ENCODE results near the gene C1QL4. TPM values are rescaled to one million over a fixed set of nuclear protein-coding genes. Genes with fewer than 3 reads are reported as not detected.
A peak's percentile ranks its signal among the peaks of the same experiment; 100 is the strongest.
"Not testable (repeated sequence)": the region's sequence is repeated elsewhere in the genome, so short reads cannot be mapped to it uniquely, and the experiment has no call there.

Gene C1QL4
- polyA plus RNA-seq, 1 donor from 2014 or later, result not detected

DNA sequence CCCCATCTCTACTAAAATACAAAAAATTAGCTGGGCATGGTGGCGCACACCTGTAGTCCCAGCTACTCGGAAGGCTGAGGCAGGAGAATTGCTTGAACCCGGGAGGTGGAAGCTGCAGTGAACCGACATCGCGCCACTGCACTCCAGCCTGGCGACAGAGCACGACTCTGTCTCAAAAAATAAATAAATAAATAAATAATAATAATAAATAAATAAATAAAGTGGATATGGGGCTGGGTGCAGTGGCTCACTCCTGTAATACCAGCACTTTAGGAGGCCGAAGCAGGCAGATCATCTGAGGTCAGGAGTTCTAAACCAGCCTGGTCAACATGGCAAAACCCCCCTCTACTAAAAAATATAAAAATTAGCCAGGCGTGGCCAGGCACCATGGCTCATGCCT lies 19.9 kb downstream of the C1QL4 start:
- not testable (repeated sequence) for H3K9me3 Mint-ChIP-seq, H3K27ac Mint-ChIP-seq, H3K4me3 Mint-ChIP-seq, H3K36me3 Mint-ChIP-seq, H3K4me1 Mint-ChIP-seq, H3K27me3 Mint-ChIP-seq

- H3K27me3 Mint-ChIP-seq, result peaks cover 4% of the 10 kb centered on the region
- no peak overlapping the region for H3K4me3 Mint-ChIP-seq
- H3K36me3 Mint-ChIP-seq, result no peaks in the 10 kb centered on the region
- H3K4me1 Mint-ChIP-seq, result no peaks in the 10 kb centered on the region
- H3K9me3 Mint-ChIP-seq, result no peaks in the 10 kb centered on the region
- no peak overlapping the region for H3K27ac Mint-ChIP-seq
Measured at GRCh38 chr12:49314811-49315210, 22.2 kb downstream of the C1QL4 start.

DNA sequence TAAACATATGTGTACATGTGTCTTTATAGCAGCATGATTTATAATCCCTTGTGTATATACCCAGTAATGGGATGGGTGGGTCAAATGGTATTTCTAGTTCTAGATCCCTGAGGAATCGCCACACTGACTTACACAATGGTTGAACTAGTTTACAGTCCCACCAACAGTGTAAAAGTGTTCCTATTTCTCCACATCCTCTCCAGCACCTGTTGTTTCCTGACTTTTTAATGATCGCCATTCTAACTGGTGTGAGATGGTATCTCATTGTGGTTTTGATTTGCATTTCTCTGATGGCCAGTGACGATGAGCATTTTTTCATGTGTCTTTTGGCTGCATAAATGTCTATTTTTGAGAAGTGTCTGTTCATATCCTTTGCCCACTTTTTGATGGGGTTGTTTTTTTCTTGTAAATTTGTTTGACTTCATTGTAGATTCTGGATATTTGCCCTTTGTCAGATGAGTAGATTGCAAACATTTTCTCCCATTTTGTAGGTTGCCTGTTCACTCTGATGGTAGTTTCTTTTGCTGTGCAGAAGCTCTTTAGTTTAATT lies 26.5 kb downstream of the C1QL4 start:
- not testable (repeated sequence) for H3K9me3 Mint-ChIP-seq, H3K4me3 Mint-ChIP-seq, H3K36me3 Mint-ChIP-seq, H3K27ac Mint-ChIP-seq, H3K4me1 Mint-ChIP-seq
- peaks cover 19% of the 10 kb centered on the region for H3K27me3 Mint-ChIP-seq

DNA sequence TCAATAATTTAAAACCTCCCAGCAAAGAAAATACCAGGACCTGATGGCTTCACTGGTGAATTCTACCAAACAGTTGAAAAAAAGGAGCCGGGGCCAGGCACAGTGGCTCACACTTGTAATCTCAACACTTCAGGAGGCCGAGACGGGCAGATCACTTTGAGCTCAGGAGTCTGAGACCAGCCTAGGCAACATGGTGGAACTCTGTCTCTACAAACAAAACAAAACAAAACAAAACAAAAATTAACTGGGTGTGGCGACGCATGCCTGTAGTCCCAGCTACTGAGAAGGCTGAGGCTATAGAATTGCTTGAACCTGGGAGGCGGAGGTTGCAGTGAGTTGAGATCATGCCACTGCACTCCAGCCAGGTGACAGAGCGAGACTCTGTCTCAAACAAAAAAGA lies 27.6 kb downstream of the C1QL4 start:
- peaks cover 21% of the 10 kb centered on the region for H3K27me3 Mint-ChIP-seq
- H3K36me3 Mint-ChIP-seq, result peaks cover 2% of the 10 kb centered on the region
- no peaks in the 10 kb centered on the region for H3K4me1 Mint-ChIP-seq
- H3K27ac Mint-ChIP-seq, result no peak overlapping the region
- no peak overlapping the region for H3K4me3 Mint-ChIP-seq
- H3K9me3 Mint-ChIP-seq, result no peaks in the 10 kb centered on the region

DNA sequence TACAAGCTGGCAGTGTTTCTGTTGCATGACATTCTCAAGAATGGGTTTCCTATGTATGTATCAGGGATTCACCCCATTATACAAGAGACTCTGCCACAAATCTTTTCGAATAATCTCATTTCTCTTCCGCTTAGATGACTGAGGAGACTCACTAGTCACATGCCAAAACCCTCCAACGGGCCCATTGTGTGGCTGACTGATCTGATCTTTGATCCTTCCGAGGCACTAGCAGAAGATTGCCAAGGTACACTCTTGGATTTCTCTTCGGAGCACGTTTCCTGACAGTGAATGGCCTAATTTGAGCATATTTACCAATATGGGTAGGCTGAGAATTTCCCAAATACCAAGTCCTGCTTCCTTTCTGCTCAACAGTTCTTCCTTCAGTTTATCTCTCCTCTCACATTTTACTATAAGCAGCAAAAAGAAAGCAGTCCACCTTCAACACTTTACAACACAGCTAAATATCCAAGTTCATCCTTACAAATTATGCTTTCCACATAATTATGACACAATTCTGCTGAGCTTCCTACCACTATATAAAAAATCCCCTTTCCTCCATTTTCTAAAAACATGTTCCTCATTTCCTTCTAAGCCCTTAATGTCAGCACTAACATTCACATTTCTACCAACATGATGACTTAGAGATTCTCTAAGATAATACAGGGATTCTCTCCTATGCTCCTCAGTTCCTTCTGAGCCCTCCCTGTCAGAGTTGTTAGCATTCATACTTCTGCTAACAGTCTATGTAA lies 31.1 kb downstream of the C1QL4 start:
- no peak overlapping the region for H3K4me3 Mint-ChIP-seq
- H3K27ac Mint-ChIP-seq, result no peak overlapping the region
- peaks cover 2% of the 10 kb centered on the region for H3K36me3 Mint-ChIP-seq
- H3K9me3 Mint-ChIP-seq, result no peaks in the 10 kb centered on the region
- peaks cover 0 to 5% (median 0%) of the 10 kb centered on the region in 3 donors for H3K4me1 Mint-ChIP-seq
- peaks cover 21% of the 10 kb centered on the region for H3K27me3 Mint-ChIP-seq

DNA sequence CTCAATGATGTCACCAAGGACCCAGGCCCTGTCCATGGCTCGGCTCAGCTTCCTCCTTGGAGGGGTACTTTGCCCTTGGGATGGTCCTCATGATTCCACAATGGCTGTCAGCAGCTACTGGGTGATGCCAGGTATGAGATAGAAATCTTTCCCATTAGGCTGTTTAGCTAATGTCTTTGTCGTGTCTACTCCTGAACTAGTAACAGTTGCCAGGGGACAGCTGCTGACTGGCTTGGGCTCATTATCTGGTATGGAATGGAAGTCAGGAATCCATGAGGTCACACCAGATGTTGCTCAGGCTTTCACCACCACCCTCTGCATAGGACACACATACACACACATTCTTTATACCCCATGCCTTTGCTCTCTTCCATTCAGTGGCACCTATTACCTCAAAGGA lies 32.8 kb downstream of the C1QL4 start:
- Mint-ChIP-seq H3K27me3 (peaks cover 21% of the 10 kb centered on the region), H3K4me3 (no peak overlapping the region), H3K27ac (no peak overlapping the region), H3K9me3 (no peaks in the 10 kb centered on the region), H3K4me1 (peaks cover 0 to 5% (median 0%) of the 10 kb centered on the region in 3 donors), H3K36me3 (peaks cover 2% of the 10 kb centered on the region)

GRCh38 chr12:49301760-49302159 lies 35.2 kb downstream of the C1QL4 start:
- H3K27ac Mint-ChIP-seq, result no peak overlapping the region

GRCh38 chr12:49298160-49298559 lies 38.8 kb downstream of the C1QL4 start:
- Mint-ChIP-seq H3K4me1 (peaks cover 7 to 11% (median 11%) of the 10 kb centered on the region in 3 donors), H3K27ac (peak overlapping the region in 1 of 3 donors; percentile 39), H3K36me3 (no peaks in the 10 kb centered on the region), H3K9me3 (no peaks in the 10 kb centered on the region), H3K4me3 (peak overlapping the region in 3 of 4 donors; percentile 28 to 87 (median 50)), H3K27me3 (peaks cover 42% of the 10 kb centered on the region)

More at GRCh38 chr12:49301760-49302159, 35.2 kb downstream of the C1QL4 start:
- H3K4me3 Mint-ChIP-seq, result no peak overlapping the region
- H3K9me3 Mint-ChIP-seq, result no peaks in the 10 kb centered on the region
- peaks cover 1 to 9% (median 4%) of the 10 kb centered on the region in 3 donors for H3K4me1 Mint-ChIP-seq
- peaks cover 2% of the 10 kb centered on the region for H3K36me3 Mint-ChIP-seq
- H3K27me3 Mint-ChIP-seq, result peaks cover 33% of the 10 kb centered on the region

- Mint-ChIP-seq H3K27me3 (peaks cover 42% of the 10 kb centered on the region), H3K9me3 (no peaks in the 10 kb centered on the region), H3K36me3 (no peaks in the 10 kb centered on the region), H3K4me1 (peaks cover 7 to 11% (median 11%) of the 10 kb centered on the region in 3 donors), H3K27ac (no peak overlapping the region), H3K4me3 (peak overlapping the region in 3 of 4 donors; percentile 28 to 87 (median 68))
Measured at GRCh38 chr12:49297695-49298060, 39.3 kb downstream of the C1QL4 start.

DNA sequence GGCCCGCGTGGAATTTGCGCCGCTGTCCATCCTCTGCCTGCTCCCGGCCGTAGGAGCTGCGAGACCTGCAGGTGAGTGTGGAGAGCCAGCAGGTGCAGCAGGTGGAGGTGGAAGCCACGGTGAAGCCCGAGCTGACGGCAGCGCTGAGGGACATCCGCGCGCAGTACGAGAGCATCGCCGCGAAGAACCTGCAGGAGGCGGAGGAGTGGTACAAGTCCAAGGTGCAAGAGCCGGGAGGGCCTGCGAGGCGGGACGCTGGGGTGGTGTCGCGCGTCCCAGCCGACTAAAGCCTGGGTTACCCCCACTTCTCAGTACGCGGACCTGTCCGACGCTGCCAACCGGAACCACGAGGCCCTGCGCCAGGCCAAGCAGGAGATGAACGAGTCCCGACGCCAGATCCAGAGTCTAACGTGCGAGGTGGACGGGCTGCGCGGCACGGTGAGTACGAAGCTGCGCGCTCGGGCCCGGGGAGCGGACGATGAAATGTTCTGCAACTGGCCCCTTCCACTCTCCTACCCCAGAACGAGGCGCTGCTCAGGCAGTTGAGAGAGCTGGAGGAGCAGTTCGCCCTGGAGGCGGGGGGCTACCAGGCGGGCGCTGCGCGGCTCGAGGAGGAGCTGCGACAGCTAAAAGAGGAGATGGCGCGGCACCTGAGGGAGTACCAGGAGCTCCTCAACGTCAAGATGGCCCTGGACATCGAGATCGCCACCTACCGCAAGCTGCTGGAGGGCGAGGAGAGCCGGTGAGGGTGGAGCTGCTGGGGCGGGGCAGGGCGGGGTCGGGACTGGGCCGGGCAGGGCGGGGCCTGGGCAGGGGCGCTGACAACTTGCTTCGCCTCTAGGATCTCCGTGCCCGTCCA lies 39.9 kb downstream of the C1QL4 start:
- peak overlapping the region in 1 of 3 donors; percentile 53 for H3K27ac Mint-ChIP-seq
- no peaks in the 10 kb centered on the region for H3K9me3 Mint-ChIP-seq
- H3K36me3 Mint-ChIP-seq, result no peaks in the 10 kb centered on the region
- peak overlapping the region; percentile 61 to 83 (median 75) for H3K4me3 Mint-ChIP-seq
- H3K4me1 Mint-ChIP-seq, result peaks cover 7 to 11% (median 11%) of the 10 kb centered on the region in 3 donors
- H3K27me3 Mint-ChIP-seq, result peaks cover 42% of the 10 kb centered on the region

DNA sequence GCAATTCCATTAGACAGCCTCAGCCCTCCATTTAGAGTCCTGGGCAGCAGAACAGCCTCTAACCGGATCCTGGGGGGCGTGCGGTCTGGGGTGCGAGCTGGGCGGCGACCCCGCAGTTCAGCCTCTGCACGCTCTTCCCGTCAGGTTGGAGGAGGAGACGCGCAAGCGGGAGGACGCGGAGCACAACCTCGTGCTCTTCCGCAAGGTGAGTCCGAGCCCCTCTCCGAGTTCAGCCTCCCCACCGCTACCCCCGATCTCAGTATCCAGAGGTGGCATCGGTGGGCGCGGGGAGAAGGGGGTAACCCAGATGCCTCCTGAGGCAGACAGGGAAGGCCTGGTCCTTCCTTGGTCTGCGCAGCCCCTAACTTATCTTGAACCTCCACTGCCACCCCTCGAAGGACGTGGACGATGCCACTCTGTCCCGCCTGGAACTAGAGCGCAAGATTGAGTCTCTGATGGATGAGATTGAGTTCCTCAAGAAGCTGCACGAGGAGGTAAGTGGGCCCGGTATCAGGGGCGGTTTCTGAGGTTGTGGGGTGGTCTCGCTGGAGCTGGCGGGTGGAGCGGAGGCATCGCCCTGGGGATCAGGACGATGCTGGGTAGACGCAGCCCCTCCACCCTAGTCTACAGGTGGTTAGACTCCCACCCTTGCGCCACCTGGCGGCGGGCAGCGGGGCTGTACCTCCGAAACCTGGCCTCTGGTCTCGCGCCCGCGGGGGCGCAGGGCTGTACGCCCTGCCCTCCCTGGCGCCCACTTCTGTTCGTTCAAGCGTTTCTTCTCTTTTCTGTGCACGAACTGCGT lies 40.8 kb downstream of the C1QL4 start:
- Mint-ChIP-seq H3K27me3 (peaks cover 42% of the 10 kb centered on the region), H3K4me1 (peaks cover 7 to 11% (median 7%) of the 10 kb centered on the region in 3 donors), H3K36me3 (no peaks in the 10 kb centered on the region), H3K4me3 (peak overlapping the region; percentile 41 to 83 (median 67)), H3K9me3 (no peaks in the 10 kb centered on the region), H3K27ac (peak overlapping the region in 1 of 3 donors; percentile 83)

DNA sequence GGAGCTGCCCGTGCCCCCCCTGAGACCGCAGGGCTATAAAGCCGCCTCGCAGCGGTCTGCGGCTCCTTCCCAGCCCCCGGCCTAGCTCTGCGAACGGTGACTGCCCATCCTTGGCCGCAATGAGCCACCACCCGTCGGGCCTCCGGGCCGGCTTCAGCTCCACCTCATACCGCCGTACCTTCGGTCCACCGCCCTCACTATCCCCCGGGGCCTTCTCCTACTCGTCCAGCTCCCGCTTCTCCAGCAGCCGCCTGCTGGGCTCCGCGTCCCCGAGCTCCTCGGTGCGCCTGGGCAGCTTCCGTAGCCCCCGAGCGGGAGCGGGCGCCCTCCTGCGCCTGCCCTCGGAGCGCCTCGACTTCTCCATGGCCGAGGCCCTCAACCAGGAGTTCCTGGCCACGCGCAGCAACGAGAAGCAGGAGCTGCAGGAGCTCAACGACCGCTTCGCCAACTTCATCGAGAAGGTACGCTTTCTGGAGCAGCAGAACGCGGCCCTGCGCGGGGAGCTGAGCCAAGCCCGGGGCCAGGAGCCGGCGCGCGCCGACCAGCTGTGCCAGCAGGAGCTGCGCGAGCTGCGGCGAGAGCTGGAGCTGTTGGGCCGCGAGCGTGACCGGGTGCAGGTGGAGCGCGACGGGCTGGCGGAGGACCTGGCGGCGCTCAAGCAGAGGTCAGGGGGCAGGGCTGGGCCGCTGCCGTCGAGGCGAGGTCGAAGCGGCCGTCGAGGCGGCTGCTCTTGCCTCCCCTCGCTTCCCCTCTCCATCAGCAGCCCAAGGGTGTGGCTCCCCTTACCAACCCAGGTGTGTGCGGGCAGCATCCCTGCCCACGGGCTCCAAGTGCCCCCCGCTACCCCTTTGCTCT lies 41.7 kb downstream of the C1QL4 start, which contains the start of gene PRPH:
PRPH (plus strand) TSS at position 66 of the 855 bp plus-strand sequence; CDS start at position 120, 54 bp downstream.
- no peaks in the 10 kb centered on the region for H3K36me3 Mint-ChIP-seq
- peak within 1 kb of the TSS in 1 of 4 donors; percentile 12 for H3K4me3 Mint-ChIP-seq
- H3K27ac Mint-ChIP-seq, result no peak within 1 kb of the TSS
- peaks cover 35% of the 10 kb centered on the region for H3K27me3 Mint-ChIP-seq
- H3K4me1 Mint-ChIP-seq, result peaks cover 7 to 11% (median 7%) of the 10 kb centered on the region in 3 donors
- no peaks in the 10 kb centered on the region for H3K9me3 Mint-ChIP-seq

DNA sequence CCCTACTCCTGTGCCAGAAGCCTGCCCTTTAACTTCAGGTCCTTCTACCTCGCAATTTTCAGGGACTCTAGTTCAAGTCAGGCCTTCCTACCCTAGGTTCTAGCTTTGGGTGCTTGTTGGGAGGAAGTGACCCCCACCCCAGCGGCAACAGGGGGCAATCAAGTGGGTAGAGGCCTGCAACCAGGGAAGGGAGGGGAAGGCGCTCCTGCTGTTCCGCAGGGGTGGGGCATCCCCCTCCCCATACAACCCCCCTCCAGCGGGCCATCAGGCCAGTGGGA lies 42.2 kb downstream of the C1QL4 start:
- peaks cover 33% of the 10 kb centered on the region for H3K27me3 Mint-ChIP-seq
- no peak overlapping the region for H3K27ac Mint-ChIP-seq
- H3K36me3 Mint-ChIP-seq, result no peaks in the 10 kb centered on the region
- no peaks in the 10 kb centered on the region for H3K9me3 Mint-ChIP-seq
- H3K4me1 Mint-ChIP-seq, result peaks cover 7 to 11% (median 7%) of the 10 kb centered on the region in 3 donors
- no peak overlapping the region for H3K4me3 Mint-ChIP-seq
